ENCODE results near the gene CDC34. TPM values are rescaled to one million over a fixed set of nuclear protein-coding genes. Genes with fewer than 3 reads are reported as not detected.

CDC34 gene
- total and polyA plus RNA-seq, 2 of the 8 experiments (the other 6 are each of a cell fraction or from before 2014, with no cell fraction given), result 95.9 to 129 TPM

DNA sequence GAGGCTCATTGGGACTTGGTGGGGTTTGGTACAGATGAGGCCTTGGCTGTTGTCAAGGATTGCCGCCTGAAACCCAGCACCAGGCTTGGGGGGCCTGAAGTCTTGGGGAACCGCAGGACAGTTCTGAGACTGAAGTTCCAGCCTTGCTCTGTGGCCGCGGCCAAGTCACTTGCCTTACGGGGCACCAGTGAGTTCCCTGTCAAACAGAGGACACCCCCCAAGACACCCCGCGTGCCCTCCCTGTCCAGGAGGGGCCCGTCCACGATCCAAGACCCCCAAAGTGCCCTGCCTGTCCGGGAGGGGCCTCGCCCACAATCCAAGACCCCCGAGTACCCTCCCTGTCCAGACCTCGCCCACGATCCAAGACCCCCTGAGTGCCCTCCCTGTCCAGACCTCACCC, 2.5 kb downstream of the CDC34 start:
- H2AFZ ChIP-seq (ENCODE audit: low read length), result no peak overlapping the region
- no peaks in the 10 kb centered on the region for H3K9me3 ChIP-seq (ENCODE audit: insufficient read depth in 2 of 2, low read depth in 1 of 2, low read length in 1 of 2)
- H2BK12ac ChIP-seq (ENCODE audit: low read depth, low read length), result no peak overlapping the region
- FAIRE-seq (no peak), DNase-seq (ENCODE audit: low read depth in 1 of 2, low spot score in 2 of 2) (no peak)
- WGBS, 2 experiments (ENCODE audit: extremely low coverage in 1 of 2, insufficient coverage in 1 of 2, insufficient read length in 1 of 2, insufficient replicate concordance in 2 of 2, low coverage in 1 of 2, low lambda C conversion rate in 2 of 2, missing lambda C conversion rate in 1 of 2), result 87% methylated on average over 14 of the region's 14 CpGs; no CpG with 5 or more reads in 1 of the 2 experiments
- no peak overlapping the region for H4K5ac ChIP-seq (ENCODE audit: insufficient read length, low read depth, low read length)
- H3K4ac ChIP-seq (replicated peaks; ENCODE audit: insufficient read length, low read depth, low read length), result no peak overlapping the region
- H4K20me1 ChIP-seq (replicated peaks in 1 of 2; ENCODE audit: control insufficient read depth in 1 of 2, insufficient read depth in 2 of 2, low read length in 2 of 2), result peaks cover 22 to 32% of the 10 kb centered on the region in 2 experiments
- peaks cover 8 to 26% (median 21%) of the 10 kb centered on the region in 4 experiments; a peak in 6 of 8 replicates for H3K36me3 ChIP-seq (ENCODE audit: control insufficient read depth in 2 of 4, insufficient read depth in 4 of 4, low read length in 3 of 4)
- H4K8ac ChIP-seq (ENCODE audit: extremely low read depth, insufficient read depth, low read length), result no peak overlapping the region
- no peak overlapping the region for H2BK20ac ChIP-seq (ENCODE audit: low read length)
- H2BK120ac ChIP-seq (replicated peaks; ENCODE audit: low read depth, low read length), result no peak overlapping the region
- no peak overlapping the region for H3K56ac ChIP-seq (replicated peaks; ENCODE audit: insufficient read length, low read depth, low read length)
- H3K79me2 ChIP-seq (ENCODE audit: control insufficient read depth in 1 of 2, insufficient read depth in 2 of 2, low read length in 2 of 2), result peaks cover 0 to 40% of the 10 kb centered on the region in 2 experiments; a peak in 2 of 4 replicates
- no peak overlapping the region for H2BK15ac ChIP-seq (ENCODE audit: low read length)
- peak overlapping the region in 1 of 4 experiments; percentile 100; a peak in 2 of 8 replicates for H3K4me3 ChIP-seq (ENCODE audit: extremely low read depth in 1 of 4, insufficient read depth in 2 of 4, low read depth in 3 of 4, low read length in 4 of 4)
- ChIA-PET POLR2A (ENCODE audit: partially characterized antibody) (interaction anchor here (3.0 to 5.1 kb wide), 2 partner anchors 8 to 43 kb away, joined by 19 to 43 read pairs; partner anchors contain the start of gene GZMM), CTCF (ENCODE audit: partially characterized antibody) (interaction anchor here (0.9 to 2.0 kb wide), 4 partner anchors 24 to 150 kb away, joined by 3 to 6 read pairs (median 4); no protein-coding TSS in a partner anchor)
- no peak overlapping the region for H2BK5ac ChIP-seq (ENCODE audit: low read depth, low read length)
- H3K23me2 ChIP-seq (ENCODE audit: low read depth, low read length), result peaks cover 5% of the 10 kb centered on the region; the same call in 1 of the 2 replicates
- no peak overlapping the region for H3K14ac ChIP-seq (ENCODE audit: insufficient read length)
- H3K79me1 ChIP-seq (ENCODE audit: low read depth, low read length), result peaks cover 20% of the 10 kb centered on the region
- H3K18ac ChIP-seq (ENCODE audit: extremely low read depth, low read length), result no peak overlapping the region
- no peak overlapping the region for H3K9ac ChIP-seq (replicated peaks in 1 of 4; ENCODE audit: extremely low read depth in 1 of 4, low read depth in 3 of 4, low read length in 3 of 4)
- H3K4me2 ChIP-seq (ENCODE audit: insufficient read depth in 1 of 2, low read depth in 2 of 2, low read length in 2 of 2), result peak overlapping the region in 1 of 2 experiments; percentile 74; a peak in 1 of 4 replicates
- peaks cover 0 to 10% (median 8%) of the 10 kb centered on the region in 4 experiments; a peak in 6 of 7 replicates for H3K4me1 ChIP-seq (replicated peaks in 1 of 4; ENCODE audit: control insufficient read depth in 3 of 4, insufficient read depth in 4 of 4, low read length in 3 of 4)
- no peak overlapping the region for H2AK5ac ChIP-seq (ENCODE audit: low read depth, low read length)
- H3K23ac ChIP-seq (ENCODE audit: insufficient read length), result no peak overlapping the region
- H3K27ac ChIP-seq (ENCODE audit: low read depth, low read length), result no peak overlapping the region
- TF ChIP-seq, protein P1, sequence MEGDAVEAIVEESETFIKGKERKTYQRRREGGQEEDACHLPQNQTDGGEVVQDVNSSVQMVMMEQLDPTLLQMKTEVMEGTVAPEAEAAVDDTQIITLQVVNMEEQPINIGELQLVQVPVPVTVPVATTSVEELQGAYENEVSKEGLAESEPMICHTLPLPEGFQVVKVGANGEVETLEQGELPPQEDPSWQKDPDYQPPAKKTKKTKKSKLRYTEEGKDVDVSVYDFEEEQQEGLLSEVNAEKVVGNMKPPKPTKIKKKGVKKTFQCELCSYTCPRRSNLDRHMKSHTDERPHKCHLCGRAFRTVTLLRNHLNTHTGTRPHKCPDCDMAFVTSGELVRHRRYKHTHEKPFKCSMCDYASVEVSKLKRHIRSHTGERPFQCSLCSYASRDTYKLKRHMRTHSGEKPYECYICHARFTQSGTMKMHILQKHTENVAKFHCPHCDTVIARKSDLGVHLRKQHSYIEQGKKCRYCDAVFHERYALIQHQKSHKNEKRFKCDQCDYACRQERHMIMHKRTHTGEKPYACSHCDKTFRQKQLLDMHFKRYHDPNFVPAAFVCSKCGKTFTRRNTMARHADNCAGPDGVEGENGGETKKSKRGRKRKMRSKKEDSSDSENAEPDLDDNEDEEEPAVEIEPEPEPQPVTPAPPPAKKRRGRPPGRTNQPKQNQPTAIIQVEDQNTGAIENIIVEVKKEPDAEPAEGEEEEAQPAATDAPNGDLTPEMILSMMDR (IDR thresholded peaks at IDR 0.05; ENCODE audit: control extremely low read depth in 1 of 3, insufficient read depth in 1 of 3, low read depth in 1 of 3, low read length in 3 of 3), result 0 out of 4 replicates have a peak, but pooled peaks of 1 of the 3 experiments have one; percentile 6
- no peak for TF ChIP-seq KDM1A (IDR thresholded peaks at IDR 0.05; ENCODE audit: borderline replicate concordance, low read length)
- H3K27me3 ChIP-seq (replicated peaks in 1 of 4; ENCODE audit: control insufficient read depth in 3 of 4, extremely low read depth in 1 of 4, insufficient read depth in 3 of 4, low read length in 3 of 4), result no peaks in the 10 kb centered on the region
- H4K91ac ChIP-seq (replicated peaks; ENCODE audit: insufficient read length, low read length), result no peak overlapping the region

All from H1 (cell line).